Transverse colon (tissue), 3 donors: ENCODE measurements around the gene ELN.

Experiments used
- CTCF ChIP-seq, 5 experiments: fragments of 200-600 bp in 3 of 5; fragments of 450-650 bp in 2 of 5; sonication (generic) in 3 of 5; IDR thresholded peaks; 1 replicate in 2 of 5; 2 replicates in 3 of 5; pipeline ENCODE4 v1.5.1; 2016 to 2017; ENCODE audit warnings: antibody characterized with exemption in 5 of 5, inconsistent platforms in 3 of 5, mild to moderate bottlenecking in 2 of 5, moderate library complexity in 1 of 5
- POLR2A ChIP-seq: fragments of 450-650 bp; IDR thresholded peaks from one replicate; pipeline ENCODE4 v1.6.1; 2016; ENCODE audit warnings: antibody characterized with exemption, mild to moderate bottlenecking, moderate library complexity

DNA sequence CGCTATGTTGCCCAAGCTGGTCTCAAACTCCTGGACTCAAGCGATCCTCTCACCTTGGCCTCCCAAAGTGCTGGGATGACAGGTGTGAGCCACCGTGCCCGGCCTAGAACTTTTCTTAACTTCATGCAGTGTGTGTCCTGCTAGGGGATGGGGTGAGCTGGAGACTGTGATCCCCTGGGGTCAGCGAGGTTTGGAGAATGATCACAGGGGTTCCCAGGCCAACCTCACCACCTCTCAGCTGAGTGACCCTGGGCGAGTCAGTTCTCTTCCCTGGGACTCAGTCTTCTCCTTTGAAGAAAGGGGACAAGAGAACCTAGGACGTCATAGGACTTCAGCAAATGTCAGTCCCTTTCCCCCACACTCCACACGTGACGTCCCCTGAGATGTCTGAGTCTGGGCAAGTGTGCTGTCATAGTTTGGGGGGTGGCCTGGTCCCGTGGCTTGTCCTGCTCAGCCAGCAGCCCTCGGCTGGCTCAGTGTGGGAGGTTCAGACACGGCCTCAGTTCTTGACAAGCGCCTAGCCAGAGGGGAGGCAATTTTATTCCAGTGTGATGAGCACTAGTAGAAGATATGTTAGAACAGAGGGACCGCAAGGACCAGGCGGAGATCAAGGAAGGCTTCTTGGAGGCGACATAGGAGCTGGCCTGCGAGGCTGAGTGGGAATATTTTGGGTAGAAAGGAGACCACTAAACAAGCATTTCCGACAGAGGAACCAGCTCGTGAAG is 43.3 kb upstream of the ELN start:
- no peak for TF ChIP-seq CTCF (IDR thresholded peaks at IDR 0.05)
- no peak for TF ChIP-seq POLR2A
